Measurements from ENCODE around the gene PTPDC1. TPM values are rescaled to one million over a fixed set of nuclear protein-coding genes. Genes with fewer than 3 reads are reported as not detected.

Gene PTPDC1
- total and polyA plus RNA-seq, 2 of the 8 experiments (the other 6 are each of a cell fraction or from before 2014, with no cell fraction given), result 4.1 to 7.3 TPM

DNA sequence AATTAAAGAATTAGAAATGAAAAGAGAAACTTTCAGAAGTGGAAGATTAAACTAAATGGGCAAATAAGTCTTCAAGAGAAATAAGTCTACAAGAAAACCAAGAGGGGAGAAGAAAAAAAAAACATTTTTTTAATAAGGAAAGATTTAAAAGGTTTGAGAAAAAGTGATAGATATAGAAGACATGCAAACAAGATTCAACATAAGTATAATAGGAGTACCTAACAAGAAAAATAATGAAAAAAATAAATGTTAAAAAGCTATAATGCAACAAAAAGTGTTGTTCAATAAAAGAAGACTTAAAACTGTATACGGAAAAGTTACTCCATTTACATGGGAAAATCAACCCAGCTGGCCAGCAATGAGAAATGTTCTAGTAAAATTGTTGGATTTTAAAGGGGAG lies 42.6 kb downstream of the PTPDC1 start:
- Histone ChIP-seq H2BK12ac (ENCODE audit: low read depth, low read length) (no peak overlapping the region), H4K8ac (ENCODE audit: extremely low read depth, insufficient read depth, low read length) (no peak overlapping the region), H2AFZ (ENCODE audit: low read length) (no peak overlapping the region), H2BK120ac (replicated peaks; ENCODE audit: low read depth, low read length) (no peak overlapping the region), H3K79me1 (ENCODE audit: low read depth, low read length) (no peaks in the 10 kb centered on the region), H2AK5ac (ENCODE audit: low read depth, low read length) (no peak overlapping the region), H2BK20ac (ENCODE audit: low read length) (no peak overlapping the region), H4K91ac (replicated peaks; ENCODE audit: insufficient read length, low read length) (no peak overlapping the region), H2BK15ac (ENCODE audit: low read length) (no peak overlapping the region), H3K79me2 (ENCODE audit: control insufficient read depth in 1 of 2, insufficient read depth in 2 of 2, low read length in 2 of 2) (no peaks in the 10 kb centered on the region), H3K27ac (ENCODE audit: low read depth, low read length) (no peak overlapping the region), H4K5ac (ENCODE audit: insufficient read length, low read depth, low read length) (no peak overlapping the region), H3K23ac (ENCODE audit: insufficient read length) (no peak overlapping the region), H3K27me3 (replicated peaks in 1 of 4; ENCODE audit: control insufficient read depth in 3 of 4, extremely low read depth in 1 of 4, insufficient read depth in 3 of 4, low read length in 3 of 4) (no peaks in the 10 kb centered on the region), H3K9ac (replicated peaks in 1 of 4; ENCODE audit: extremely low read depth in 1 of 4, low read depth in 3 of 4, low read length in 3 of 4) (no peak overlapping the region), H3K4me3 (ENCODE audit: extremely low read depth in 1 of 4, insufficient read depth in 2 of 4, low read depth in 3 of 4, low read length in 4 of 4) (no peak overlapping the region), H3K18ac (ENCODE audit: extremely low read depth, low read length) (no peak overlapping the region), H2BK5ac (ENCODE audit: low read depth, low read length) (no peak overlapping the region), H3K14ac (ENCODE audit: insufficient read length) (no peak overlapping the region), H3K56ac (replicated peaks; ENCODE audit: insufficient read length, low read depth, low read length) (no peak overlapping the region), H3K4ac (replicated peaks; ENCODE audit: insufficient read length, low read depth, low read length) (no peak overlapping the region), H3K23me2 (ENCODE audit: low read depth, low read length) (no peaks in the 10 kb centered on the region), H3K36me3 (ENCODE audit: control insufficient read depth in 2 of 4, insufficient read depth in 4 of 4, low read length in 3 of 4) (no peaks in the 10 kb centered on the region), H3K9me3 (ENCODE audit: insufficient read depth in 2 of 2, low read depth in 1 of 2, low read length in 1 of 2) (peaks cover 22 to 32% of the 10 kb centered on the region in 2 experiments), H4K20me1 (replicated peaks in 1 of 2; ENCODE audit: control insufficient read depth in 1 of 2, insufficient read depth in 2 of 2, low read length in 2 of 2) (no peaks in the 10 kb centered on the region), H3K4me1 (replicated peaks in 1 of 4; ENCODE audit: control insufficient read depth in 3 of 4, insufficient read depth in 4 of 4, low read length in 3 of 4) (no peaks in the 10 kb centered on the region), H3K4me2 (ENCODE audit: insufficient read depth in 1 of 2, low read depth in 2 of 2, low read length in 2 of 2) (no peak overlapping the region)
- WGBS, 2 experiments (ENCODE audit: extremely low coverage in 1 of 2, insufficient coverage in 1 of 2, insufficient read length in 1 of 2, insufficient replicate concordance in 2 of 2, low coverage in 1 of 2, low lambda C conversion rate in 2 of 2, missing lambda C conversion rate in 1 of 2), result 81% methylated on average over 1 of the region's 1 CpG; no CpG with 5 or more reads in 1 of the 2 experiments
- ChIA-PET POLR2A (ENCODE audit: partially characterized antibody) (no interaction called here), CTCF (ENCODE audit: partially characterized antibody) (no interaction called here)
- no peak for TF ChIP-seq FOSL1 (IDR thresholded peaks at IDR 0.05; ENCODE audit: insufficient read depth, low read depth, low read length)
- TF ChIP-seq, protein P1, sequence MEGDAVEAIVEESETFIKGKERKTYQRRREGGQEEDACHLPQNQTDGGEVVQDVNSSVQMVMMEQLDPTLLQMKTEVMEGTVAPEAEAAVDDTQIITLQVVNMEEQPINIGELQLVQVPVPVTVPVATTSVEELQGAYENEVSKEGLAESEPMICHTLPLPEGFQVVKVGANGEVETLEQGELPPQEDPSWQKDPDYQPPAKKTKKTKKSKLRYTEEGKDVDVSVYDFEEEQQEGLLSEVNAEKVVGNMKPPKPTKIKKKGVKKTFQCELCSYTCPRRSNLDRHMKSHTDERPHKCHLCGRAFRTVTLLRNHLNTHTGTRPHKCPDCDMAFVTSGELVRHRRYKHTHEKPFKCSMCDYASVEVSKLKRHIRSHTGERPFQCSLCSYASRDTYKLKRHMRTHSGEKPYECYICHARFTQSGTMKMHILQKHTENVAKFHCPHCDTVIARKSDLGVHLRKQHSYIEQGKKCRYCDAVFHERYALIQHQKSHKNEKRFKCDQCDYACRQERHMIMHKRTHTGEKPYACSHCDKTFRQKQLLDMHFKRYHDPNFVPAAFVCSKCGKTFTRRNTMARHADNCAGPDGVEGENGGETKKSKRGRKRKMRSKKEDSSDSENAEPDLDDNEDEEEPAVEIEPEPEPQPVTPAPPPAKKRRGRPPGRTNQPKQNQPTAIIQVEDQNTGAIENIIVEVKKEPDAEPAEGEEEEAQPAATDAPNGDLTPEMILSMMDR (IDR thresholded peaks at IDR 0.05; ENCODE audit: control extremely low read depth in 1 of 3, insufficient read depth in 1 of 3, low read depth in 1 of 3, low read length in 3 of 3), result no peak
- FAIRE-seq (no peak), DNase-seq (ENCODE audit: low read depth in 1 of 2, low spot score in 2 of 2) (no peak)
